ENCODE measurements around the gene FHOD3. TPM values are rescaled to one million over a fixed set of nuclear protein-coding genes. Genes with fewer than 3 reads are reported as not detected.

Gene FHOD3
- total RNA-seq, 2 donors from 2014 or later, result not detected

DNA sequence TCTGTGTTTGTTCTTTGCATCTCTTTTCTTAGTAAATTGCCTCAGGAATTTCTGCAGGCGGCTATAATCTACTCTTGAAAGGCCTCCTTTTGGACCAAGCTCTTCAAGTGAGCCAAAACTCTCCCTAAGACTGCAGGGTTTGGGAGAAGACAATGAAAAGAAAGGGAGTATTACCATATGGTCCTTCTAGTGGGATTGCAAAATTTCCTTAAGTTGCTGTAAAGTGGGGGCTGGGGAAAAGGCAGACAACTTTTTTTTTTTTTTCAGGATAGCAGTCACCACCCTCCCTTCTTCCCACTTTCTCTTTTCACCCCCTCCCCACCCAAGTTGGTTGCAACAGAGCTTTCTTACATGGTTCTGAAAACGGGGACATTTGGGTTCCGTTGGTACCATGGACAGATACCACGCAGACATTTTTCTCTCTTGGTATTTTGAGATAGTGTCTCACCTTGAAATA lies 183.7 kb downstream of the FHOD3 start:
- H3K36me3 Mint-ChIP-seq, result no peaks in the 10 kb centered on the region
- DNase-seq (ENCODE audit: low spot score in 2 of 2) (no peak), ATAC-seq (no peak)
- no peak overlapping the region for H3K27ac Mint-ChIP-seq
- no peaks in the 10 kb centered on the region for H3K9me3 Mint-ChIP-seq

DNA sequence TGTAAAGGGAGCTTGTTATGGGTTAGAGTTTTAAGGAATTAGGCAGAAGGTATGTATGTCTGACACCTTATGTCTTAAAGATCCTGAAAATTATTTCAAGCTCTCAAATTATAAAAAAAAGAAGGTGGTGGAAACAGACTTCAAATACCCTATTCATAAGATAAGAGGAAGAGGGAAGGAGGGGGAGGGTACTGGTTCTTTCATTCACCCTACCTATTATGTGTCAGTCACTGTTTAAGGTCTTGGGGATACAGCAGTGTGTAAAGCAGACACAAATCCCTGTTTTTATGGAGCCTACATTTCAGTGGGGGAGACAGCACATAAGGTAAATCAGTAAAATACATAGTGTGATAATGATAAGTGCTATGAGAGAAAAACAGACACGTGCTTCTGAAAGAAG lies 184.4 kb downstream of the FHOD3 start:
- ATAC-seq (no peak), DNase-seq (ENCODE audit: low spot score in 2 of 2) (no peak)
- Mint-ChIP-seq H3K9me3 (no peaks in the 10 kb centered on the region), H3K27ac (no peak overlapping the region), H3K36me3 (no peaks in the 10 kb centered on the region)

DNA sequence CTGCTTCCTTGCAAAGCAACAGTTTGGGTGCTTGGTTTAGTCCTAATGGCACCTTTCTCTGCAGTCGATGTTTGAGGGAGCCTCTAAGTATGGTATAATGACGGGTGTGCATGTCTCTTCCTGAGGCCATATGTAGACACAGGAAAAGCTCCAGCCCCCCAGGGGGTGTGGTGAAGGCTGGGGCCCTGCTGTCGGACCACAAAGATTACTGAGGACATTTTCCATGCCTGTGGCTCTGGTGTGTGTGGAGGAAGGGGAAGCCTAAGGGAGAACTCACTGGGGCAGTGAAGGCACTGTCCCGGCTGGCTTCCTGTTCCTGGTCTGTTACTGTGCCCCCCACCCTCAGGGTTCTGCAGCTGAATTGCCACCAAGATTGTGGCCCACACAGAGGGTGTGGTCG lies 187.1 kb downstream of the FHOD3 start:
- H3K27ac Mint-ChIP-seq, result no peak overlapping the region
- no peak for DNase-seq (ENCODE audit: low spot score in 2 of 2)
- no peaks in the 10 kb centered on the region for H3K9me3 Mint-ChIP-seq
- no peak for ATAC-seq
- H3K36me3 Mint-ChIP-seq, result no peaks in the 10 kb centered on the region

DNA sequence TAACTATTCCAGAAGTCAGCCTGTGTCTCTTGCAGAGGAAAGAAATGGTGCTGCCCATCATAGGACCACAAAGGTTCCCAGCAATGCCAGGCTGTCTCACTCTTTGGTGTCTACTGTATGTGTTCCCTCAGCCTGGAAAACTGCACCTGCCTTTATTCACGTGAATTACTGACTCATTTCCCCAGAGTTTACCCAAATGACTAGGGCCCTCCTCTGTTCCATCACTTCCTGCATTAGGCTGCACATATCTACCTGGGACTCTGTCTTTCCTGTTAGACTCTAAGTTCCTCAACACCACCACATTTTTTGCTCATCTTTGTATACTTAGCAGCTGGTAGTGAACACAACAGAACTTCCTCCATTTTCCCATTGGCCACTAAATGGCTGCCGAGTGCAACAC lies 188.3 kb downstream of the FHOD3 start:
- no peak for DNase-seq (ENCODE audit: low spot score in 2 of 2)
- Mint-ChIP-seq H3K27ac (no peak overlapping the region), H3K36me3 (no peaks in the 10 kb centered on the region), H3K9me3 (no peaks in the 10 kb centered on the region)
- ATAC-seq, result peak in 1 of 2 donors; percentile 56

DNA sequence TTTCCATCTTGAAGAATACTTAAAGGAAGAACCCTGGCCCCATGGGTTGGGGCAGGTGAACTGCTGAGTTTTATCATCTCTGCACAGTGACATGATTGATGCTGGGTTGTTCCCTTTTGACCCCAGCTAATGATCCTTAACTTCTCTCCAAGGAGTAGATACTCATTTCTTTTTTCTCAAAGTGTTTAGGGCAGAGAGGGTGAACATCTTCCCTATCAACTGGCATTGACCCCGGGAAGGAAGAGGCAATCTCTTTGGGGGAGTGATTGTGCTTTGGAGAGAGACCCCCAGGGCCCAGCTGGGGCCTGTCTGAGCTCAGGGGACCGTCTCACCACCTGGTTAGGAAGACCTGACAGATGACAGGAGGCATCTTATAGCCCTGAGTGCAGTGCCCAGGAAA lies 190.6 kb downstream of the FHOD3 start:
- H3K27ac Mint-ChIP-seq, result no peak overlapping the region
- no peak for ATAC-seq

DNA sequence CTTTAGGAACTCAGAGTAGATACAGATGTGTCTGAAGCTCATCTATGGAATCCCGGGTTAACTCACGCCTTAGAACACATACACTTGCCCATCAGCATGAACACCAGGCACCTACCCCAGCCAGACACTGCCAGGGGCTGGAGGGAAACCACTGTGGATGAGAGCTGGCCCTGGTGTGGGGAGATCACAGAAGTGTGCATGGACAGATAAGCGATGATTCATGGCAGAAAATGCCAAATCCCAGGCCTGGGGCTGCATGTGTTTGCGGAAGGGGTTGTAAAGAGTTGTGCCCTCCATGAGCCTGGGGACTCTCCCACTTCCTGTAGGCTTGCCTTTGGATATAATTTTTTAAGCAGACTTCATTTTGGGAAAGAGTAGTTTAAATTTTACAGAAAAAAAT lies 193.4 kb downstream of the FHOD3 start:
- ATAC-seq (no peak), DNase-seq (ENCODE audit: low spot score in 2 of 2) (no peak)
- no peaks in the 10 kb centered on the region for H3K36me3 Mint-ChIP-seq
- H3K27ac Mint-ChIP-seq, result no peak overlapping the region
- H3K9me3 Mint-ChIP-seq, result no peaks in the 10 kb centered on the region

More for the DNA sequence above, 190.6 kb downstream of the FHOD3 start:
- no peaks in the 10 kb centered on the region for H3K36me3 Mint-ChIP-seq
- no peaks in the 10 kb centered on the region for H3K9me3 Mint-ChIP-seq
- no peak for DNase-seq (ENCODE audit: low spot score in 2 of 2)

DNA sequence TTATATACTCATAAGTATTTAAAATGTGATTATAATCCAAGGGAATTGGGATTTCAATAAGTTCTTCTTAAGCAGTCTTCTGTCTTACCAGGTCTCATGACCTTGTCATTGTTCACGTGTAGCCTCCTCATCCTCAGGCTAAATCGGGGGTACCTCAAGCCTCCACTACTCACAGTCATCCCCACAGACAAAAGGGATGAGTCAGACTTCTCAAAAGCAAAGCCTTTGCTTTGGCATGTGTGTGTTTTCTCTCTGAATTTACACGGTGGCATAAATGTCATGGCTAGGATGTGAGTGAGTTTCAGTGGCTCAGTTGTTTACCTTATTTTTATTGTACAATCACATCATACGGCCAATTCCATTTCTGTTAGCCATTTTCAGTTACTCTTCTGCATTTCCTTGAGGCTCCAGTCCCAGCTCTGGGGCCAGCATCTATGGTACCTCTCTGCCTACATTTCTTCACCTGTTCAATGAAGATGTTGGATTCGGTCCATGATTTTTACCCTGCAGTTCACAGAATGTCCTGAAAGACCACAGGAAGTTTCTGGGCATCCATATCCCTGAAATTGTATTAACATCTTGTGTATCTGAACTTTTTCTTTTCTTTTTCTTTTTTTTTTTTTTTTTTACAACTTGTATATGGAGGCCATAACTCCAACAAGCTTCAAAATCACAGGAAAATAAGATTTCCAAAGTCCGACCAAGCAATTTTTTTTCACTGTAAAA lies 195.3 kb downstream of the FHOD3 start:
- Mint-ChIP-seq H3K9me3 (no peaks in the 10 kb centered on the region), H3K27ac (no peak overlapping the region), H3K36me3 (no peaks in the 10 kb centered on the region)
- DNase-seq (ENCODE audit: low spot score in 2 of 2) (no peak), ATAC-seq (no peak)

DNA sequence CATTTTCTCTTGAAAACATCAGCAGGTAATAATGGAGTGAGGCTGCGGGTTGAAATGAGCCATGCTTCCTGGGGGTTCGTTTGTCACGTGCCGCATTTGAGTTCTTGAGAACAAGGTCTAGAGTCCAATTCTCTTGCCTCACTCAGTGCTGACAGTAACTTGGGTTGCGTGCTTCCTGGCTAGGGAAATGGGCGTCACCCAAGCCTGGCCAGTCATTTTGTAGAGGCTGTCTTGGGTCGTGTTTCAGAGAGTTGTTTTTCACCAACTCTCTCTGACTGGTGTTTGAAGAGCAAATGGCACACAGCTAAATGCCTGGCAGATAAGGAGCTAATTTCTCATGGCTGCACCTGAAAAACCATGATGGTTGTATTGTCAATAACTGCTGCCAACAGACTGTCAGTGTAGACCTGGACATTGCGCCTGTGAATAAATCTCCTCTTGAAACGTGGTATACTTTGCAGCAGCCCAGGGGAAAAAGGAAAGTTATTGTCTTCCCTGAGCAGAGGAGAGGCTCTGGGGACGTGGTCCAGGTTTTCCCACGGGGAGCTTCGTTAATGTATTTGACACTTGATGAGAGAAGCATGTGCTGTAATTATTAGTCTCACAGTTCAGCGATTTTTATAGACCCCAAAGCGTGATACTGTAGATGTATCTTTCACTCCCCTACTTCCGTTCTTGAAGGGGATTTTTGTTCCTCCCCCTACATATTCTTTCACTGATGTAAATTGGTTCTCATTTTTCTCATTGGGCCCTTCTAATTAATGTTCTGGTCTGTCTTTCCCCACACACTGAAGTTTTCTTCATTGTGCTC lies 196.0 kb downstream of the FHOD3 start:
- ATAC-seq (no peak), DNase-seq (ENCODE audit: low spot score in 2 of 2) (no peak)
- H3K9me3 Mint-ChIP-seq, result no peaks in the 10 kb centered on the region
- H3K36me3 Mint-ChIP-seq, result no peaks in the 10 kb centered on the region
- no peak overlapping the region for H3K27ac Mint-ChIP-seq

DNA sequence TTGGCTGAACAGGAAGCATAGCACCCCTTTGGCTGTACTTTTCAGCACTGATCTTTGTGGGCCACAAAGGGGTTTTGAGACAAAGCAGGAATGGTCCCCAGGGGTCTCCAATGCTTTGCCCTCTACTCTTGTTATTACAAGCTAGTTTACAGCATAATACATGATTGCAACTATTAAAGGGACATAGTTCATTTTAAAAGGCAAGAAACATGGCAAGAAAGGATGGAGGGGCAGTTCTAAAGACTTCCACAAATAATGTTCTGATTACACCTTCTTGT lies 196.6 kb downstream of the FHOD3 start:
- ATAC-seq (no peak), DNase-seq (ENCODE audit: low spot score in 2 of 2) (no peak)
- Mint-ChIP-seq H3K36me3 (no peaks in the 10 kb centered on the region), H3K9me3 (no peaks in the 10 kb centered on the region), H3K27ac (no peak overlapping the region)

DNA sequence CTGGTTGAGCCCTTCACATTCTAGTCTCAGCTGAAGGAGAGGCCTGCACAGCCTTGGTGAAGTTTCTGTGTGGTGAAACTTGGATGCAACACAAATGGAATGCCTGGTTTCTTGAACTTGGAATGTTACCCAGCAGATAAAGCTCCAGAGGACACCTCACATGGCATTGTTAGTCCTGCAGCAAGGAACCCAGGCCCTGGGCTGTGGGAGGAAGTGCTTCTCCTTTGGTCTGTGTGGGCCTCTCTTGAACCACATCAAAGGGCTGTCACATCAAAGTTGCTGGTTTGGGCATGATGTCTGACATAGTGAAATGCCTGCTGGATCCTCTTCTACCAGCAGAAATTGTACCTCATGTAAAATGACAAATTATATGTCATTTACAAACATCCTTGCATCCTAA lies 198.5 kb downstream of the FHOD3 start:
- no peaks in the 10 kb centered on the region for H3K36me3 Mint-ChIP-seq
- H3K9me3 Mint-ChIP-seq, result no peaks in the 10 kb centered on the region
- ATAC-seq (peak in 1 of 2 donors; percentile 49), DNase-seq (ENCODE audit: low spot score in 2 of 2) (no peak)
- H3K27ac Mint-ChIP-seq, result no peak overlapping the region

DNA sequence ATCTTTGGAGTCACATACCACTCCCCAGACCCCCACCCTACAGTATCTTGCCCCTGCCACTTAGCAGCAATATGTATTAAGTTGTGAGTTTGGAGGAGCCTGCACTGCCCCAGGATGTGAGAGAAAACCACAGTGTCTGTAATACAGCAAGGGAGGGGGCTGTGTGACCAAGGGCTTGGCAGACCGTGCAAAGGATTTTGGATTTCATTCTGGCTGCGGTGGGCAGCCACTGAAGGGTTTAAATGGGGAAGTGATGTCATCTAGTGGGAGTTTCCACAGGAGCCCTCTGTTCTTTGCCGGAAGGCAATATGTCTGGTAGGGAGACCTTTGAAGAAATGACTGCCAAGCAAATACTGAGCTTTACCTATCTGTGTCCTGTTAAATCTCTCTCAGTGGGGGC lies 202.4 kb downstream of the FHOD3 start:
- H3K27ac Mint-ChIP-seq, result no peak overlapping the region
- no peaks in the 10 kb centered on the region for H3K9me3 Mint-ChIP-seq
- H3K36me3 Mint-ChIP-seq, result no peaks in the 10 kb centered on the region
- ATAC-seq, result no peak
- DNase-seq (ENCODE audit: low spot score in 2 of 2), result no peak

DNA sequence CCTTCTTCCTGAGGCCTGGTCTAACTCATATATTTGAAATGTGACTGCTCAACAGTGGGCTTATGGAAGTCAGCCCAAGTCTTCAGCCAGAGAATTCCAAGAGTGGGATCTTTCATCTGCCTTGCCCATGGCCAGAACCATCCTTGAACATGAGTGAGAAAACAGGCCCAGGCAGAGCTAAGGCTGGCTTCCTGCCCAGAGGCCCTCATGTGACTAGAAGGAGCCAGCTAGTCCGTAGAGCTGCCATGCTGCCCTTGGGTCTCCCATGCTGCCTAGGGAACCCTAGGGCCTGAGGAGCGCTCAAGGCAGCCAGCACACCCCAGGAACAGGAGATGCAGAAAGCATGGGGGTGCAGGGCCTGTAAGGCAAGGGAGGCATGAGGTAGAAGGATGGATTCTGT lies 203.6 kb downstream of the FHOD3 start:
- DNase-seq (ENCODE audit: low spot score in 2 of 2), result no peak
- H3K9me3 Mint-ChIP-seq, result no peaks in the 10 kb centered on the region
- ATAC-seq, result no peak
- H3K27ac Mint-ChIP-seq, result no peak overlapping the region
- H3K36me3 Mint-ChIP-seq, result no peaks in the 10 kb centered on the region

DNA sequence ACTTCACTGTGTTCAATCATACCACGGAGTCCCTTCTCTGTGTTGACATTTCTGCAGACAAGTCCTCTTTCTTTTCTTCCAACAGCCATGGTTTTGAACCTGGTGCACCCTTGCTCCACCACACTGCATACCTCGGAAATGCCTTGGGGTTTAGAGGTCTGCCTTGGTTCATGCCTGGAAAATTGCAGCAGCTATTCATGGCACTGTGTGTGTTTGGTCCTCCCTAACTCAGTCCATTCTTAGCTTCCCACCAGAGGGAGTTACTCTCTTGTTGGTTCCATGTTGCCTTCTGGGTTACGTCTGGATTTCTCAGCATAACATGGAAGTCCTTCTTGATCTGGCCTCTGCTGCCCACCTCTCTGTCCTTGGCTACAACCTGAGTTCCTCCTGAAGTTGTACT lies 206.0 kb downstream of the FHOD3 start:
- no peaks in the 10 kb centered on the region for H3K9me3 Mint-ChIP-seq
- H3K27ac Mint-ChIP-seq, result no peak overlapping the region
- no peak for ATAC-seq
- H3K36me3 Mint-ChIP-seq, result no peaks in the 10 kb centered on the region
- no peak for DNase-seq (ENCODE audit: low spot score in 2 of 2)

DNA sequence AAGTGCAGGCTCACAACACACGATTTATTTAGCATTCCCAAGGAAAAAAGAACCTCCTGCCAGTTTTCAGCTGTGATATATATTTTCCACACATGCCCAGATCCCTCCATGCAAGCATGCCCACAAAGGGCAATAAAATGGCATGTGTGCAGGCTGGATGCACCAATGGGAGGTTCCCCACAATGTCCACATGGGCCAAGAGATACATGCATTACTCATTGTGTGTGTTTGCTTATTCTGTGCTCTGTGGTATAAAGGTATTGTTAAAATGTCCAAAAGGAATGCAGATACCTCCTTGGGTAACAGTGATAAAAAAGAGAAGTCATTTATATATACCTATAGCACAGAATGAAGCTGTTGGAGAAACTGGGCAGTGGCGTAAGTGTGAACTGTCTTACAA lies 207.4 kb downstream of the FHOD3 start:
- DNase-seq (ENCODE audit: low spot score in 2 of 2), result no peak
- Mint-ChIP-seq H3K27ac (no peak overlapping the region), H3K36me3 (no peaks in the 10 kb centered on the region), H3K9me3 (no peaks in the 10 kb centered on the region)
- no peak for ATAC-seq

DNA sequence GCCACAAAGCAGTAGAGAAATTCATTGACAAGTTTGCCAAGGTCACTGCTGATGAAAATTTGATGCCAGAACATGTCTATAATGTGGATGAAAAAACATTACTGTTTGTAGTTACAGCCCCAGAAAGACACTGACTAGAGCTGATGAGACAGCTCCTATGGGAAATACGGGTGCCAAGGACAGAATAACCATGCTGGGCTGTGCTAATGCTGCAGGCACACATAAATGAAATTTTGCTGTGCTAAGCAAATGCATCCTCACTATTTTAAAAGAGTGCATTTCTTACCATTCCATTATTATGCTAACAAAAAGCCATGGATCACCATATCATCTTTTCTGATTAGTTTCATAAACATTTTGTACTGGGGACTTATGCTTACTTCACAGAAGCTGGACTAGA lies 208.2 kb downstream of the FHOD3 start:
- DNase-seq (ENCODE audit: low spot score in 2 of 2) (no peak), ATAC-seq (no peak)
- Mint-ChIP-seq H3K9me3 (no peaks in the 10 kb centered on the region), H3K27ac (no peak overlapping the region), H3K36me3 (no peaks in the 10 kb centered on the region)

DNA sequence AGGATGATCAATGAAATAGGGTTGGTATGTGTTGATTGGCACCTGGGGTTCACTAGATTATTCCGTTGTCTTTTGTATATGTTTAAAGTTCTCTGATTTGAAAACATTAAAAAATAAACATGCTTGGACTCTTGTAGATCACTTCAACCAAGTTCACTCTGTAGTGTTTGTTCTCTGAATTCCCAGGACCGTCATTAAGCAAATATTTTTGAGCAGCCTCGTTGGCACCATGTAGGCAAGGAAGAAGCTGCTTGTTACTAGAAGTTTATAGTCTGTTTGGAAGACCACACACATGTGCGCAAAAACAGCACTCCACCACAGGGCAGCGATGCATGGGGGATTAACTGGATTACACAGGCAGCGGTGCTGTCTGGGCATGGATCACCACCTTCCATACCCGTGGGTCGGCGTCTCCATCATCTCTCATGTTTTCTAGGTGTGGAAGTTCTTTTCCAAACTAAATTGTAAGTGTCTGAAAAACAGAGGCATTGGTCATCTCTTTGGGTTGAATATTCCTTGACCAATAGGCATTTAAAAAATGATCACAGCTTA lies 212.2 kb downstream of the FHOD3 start:
- Mint-ChIP-seq H3K36me3 (no peaks in the 10 kb centered on the region), H3K9me3 (no peaks in the 10 kb centered on the region), H3K27ac (no peak overlapping the region)
- ATAC-seq (no peak), DNase-seq (ENCODE audit: low spot score in 2 of 2) (no peak)

DNA sequence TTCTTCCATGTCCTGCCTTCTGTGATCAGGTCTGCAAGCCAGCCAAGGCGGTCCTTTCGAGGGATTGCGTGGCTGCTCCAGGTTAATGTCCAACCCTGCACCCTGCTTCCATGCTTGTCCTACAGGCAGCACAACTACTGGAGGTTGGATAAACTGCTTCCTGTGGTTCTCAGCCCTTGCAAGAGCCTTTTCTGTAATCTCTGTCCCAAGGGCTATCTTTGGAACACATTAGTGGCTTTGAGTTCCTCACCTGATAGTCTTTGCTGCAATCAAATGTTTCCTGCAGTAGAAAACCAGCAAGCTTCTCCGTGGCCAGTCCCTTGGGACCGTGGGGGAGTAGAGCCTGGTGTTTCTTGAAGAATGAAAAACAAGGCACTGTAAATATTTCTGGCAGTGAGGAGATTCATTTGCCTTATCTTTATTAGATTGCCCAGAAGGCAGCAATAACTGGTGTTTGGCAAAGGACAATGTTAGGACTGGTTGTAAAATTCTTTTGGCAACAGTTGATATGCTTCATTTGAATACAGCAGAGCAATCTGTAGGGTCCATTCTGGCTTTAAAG lies 214.4 kb downstream of the FHOD3 start:
- Mint-ChIP-seq H3K9me3 (no peaks in the 10 kb centered on the region), H3K36me3 (no peaks in the 10 kb centered on the region), H3K27ac (no peak overlapping the region)
- no peak for DNase-seq (ENCODE audit: low spot score in 2 of 2)
- ATAC-seq, result no peak

DNA sequence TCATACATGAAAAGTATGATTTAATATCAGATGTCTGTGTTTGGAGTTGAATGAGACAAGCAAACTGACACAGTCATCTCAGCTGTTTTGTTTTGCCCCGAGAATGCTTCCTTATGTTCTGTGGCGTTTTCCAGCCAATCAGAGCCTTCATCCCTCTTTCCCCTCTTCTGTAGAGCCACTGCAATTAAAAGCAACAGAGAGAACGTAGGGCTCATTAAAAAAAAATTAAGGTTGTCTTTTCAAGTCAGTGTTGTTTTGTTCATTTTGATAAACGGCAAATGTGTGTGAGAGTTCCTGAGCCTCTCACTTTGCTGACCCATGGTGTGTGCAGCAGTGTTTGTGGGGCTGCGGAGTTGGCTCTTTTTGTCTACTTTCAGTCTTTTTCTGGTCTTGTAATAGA lies 216.0 kb downstream of the FHOD3 start:
- no peaks in the 10 kb centered on the region for H3K36me3 Mint-ChIP-seq
- H3K27ac Mint-ChIP-seq, result no peak overlapping the region
- no peaks in the 10 kb centered on the region for H3K9me3 Mint-ChIP-seq
- ATAC-seq, result no peak
- no peak for DNase-seq (ENCODE audit: low spot score in 2 of 2)
